ENCODE measurements around the gene HMX1. TPM values are rescaled to one million over a fixed set of nuclear protein-coding genes. Genes with fewer than 3 reads are reported as not detected.

HMX1 gene
- total RNA-seq, 2 experiments from 2014 or later, result not detected

DNA sequence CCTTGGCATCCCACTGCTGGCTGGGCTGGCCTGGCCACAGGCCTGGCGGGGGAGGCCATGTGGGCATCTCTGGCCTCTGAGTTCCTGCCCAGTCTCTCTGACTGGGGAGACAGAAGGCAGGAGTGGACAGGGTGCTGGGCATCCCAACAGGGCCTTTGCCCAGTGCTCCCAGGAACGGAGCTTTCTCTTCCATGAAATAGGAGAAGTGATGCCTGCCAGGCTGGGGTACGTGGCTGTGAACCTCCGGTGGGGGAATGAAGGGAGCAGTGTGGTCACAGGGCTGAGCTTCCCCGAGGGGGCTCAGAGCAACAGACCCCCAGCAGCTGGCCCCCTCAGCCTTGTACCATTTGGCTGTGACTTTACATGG is 40.4 kb upstream of the HMX1 start:
- no peaks in the 10 kb centered on the region for H3K36me3 ChIP-seq (ENCODE audit: insufficient read depth, low read length)
- no TSS peak for BruUV-seq (replicated peaks)
- no peaks in the 10 kb centered on the region for H3K9me2 ChIP-seq (ENCODE audit: insufficient read depth, low read length)
- no peak for TF ChIP-seq EZH2phosphoT487 (IDR thresholded peaks at IDR 0.05; ENCODE audit: borderline replicate concordance, low read depth, low read length)
- TF ChIP-seq, protein P1, sequence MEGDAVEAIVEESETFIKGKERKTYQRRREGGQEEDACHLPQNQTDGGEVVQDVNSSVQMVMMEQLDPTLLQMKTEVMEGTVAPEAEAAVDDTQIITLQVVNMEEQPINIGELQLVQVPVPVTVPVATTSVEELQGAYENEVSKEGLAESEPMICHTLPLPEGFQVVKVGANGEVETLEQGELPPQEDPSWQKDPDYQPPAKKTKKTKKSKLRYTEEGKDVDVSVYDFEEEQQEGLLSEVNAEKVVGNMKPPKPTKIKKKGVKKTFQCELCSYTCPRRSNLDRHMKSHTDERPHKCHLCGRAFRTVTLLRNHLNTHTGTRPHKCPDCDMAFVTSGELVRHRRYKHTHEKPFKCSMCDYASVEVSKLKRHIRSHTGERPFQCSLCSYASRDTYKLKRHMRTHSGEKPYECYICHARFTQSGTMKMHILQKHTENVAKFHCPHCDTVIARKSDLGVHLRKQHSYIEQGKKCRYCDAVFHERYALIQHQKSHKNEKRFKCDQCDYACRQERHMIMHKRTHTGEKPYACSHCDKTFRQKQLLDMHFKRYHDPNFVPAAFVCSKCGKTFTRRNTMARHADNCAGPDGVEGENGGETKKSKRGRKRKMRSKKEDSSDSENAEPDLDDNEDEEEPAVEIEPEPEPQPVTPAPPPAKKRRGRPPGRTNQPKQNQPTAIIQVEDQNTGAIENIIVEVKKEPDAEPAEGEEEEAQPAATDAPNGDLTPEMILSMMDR (conservative IDR thresholded peaks at IDR 0.05; ENCODE audit: low read length), result no peak
- no peak overlapping the region for H3K4me2 ChIP-seq (ENCODE audit: low read length)
- POLR2A ChIA-PET, result no interaction called here
- no peaks in the 10 kb centered on the region for H3K9me3 ChIP-seq (ENCODE audit: low read length)
- DNase-seq (ENCODE audit: low spot score), result no peak
- H3K27ac ChIP-seq (ENCODE audit: low read depth, low read length, poor library complexity, severe bottlenecking), result no peak overlapping the region
- H3K79me2 ChIP-seq (ENCODE audit: insufficient read depth, low read depth, low read length), result no peaks in the 10 kb centered on the region
- H3K4me3 ChIP-seq (ENCODE audit: low read depth, low read length, poor library complexity, severe bottlenecking), result no peak overlapping the region
- H2AFZ ChIP-seq (ENCODE audit: low read length), result no peak overlapping the region
- H3K4me1 ChIP-seq (ENCODE audit: insufficient read depth, low read length, poor library complexity, severe bottlenecking), result no peaks in the 10 kb centered on the region
- CTCF ChIA-PET (ENCODE audit: unreplicated experiment), result interaction anchor here (0.6 kb wide), 1 partner anchor 1497 kb away, joined by 3 read pairs; no protein-coding TSS in a partner anchor
- no peaks in the 10 kb centered on the region for H4K20me1 ChIP-seq (ENCODE audit: insufficient read depth, low read length)
- intact Hi-C loops (cut with micrococcal nuclease; ENCODE audit: unreplicated experiment), result loop anchor here (10.0 kb wide), 1 partner anchor 237 kb away; no protein-coding TSS in a partner anchor

DNA sequence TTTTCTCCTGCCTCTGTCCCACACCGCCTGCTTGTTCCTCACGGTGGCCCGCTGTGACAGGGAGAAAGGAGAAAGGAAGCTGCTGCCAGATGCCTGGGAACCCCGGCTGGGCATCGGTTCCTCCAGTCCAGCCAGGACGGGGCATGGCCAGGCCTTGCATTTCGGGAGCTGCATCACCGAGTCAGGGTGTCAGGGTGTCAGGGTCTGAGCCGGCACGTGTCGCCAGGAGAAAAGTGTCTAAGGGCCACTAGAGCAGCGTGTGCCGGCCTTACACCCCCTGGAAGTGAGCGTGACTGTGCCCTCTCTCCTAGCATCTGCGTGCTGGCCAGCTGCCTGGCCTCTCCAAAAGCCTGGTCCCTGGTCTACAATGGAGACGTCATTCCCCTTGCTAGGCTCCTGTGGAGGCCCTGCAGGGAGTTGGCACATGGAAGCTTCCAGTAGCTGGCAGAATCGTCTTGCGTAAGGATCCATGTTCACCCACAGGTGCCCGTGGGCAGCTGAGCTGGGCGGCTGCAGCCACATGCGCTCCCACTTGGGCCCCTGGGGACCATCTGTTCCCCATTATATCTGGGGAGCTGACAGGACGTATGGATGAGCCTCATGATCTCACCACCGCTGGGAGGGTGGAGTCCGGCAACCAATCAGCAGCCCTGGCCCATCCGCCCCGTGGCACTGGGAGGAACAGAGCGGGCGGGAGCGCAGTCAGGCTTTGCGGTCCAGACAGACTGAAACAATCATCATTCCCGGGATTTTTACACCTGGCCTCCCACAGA is 39.9 kb upstream of the HMX1 start:
- no peak for DNase-seq (ENCODE audit: low spot score)
- intact Hi-C loops (cut with micrococcal nuclease; ENCODE audit: unreplicated experiment), result loop anchor here (10.0 kb wide), 1 partner anchor 237 kb away; no protein-coding TSS in a partner anchor

More for the DNA sequence above, 39.9 kb upstream of the HMX1 start:
- no peaks in the 10 kb centered on the region for H3K9me3 ChIP-seq (ENCODE audit: low read length)
- no peak overlapping the region for H3K27ac ChIP-seq (ENCODE audit: low read depth, low read length, poor library complexity, severe bottlenecking)
- BruUV-seq (replicated peaks), result no TSS peak
- CTCF ChIA-PET (ENCODE audit: unreplicated experiment), result interaction anchor here (0.6 kb wide), 1 partner anchor 1497 kb away, joined by 3 read pairs; no protein-coding TSS in a partner anchor
- H2AFZ ChIP-seq (ENCODE audit: low read length), result no peak overlapping the region
- no peaks in the 10 kb centered on the region for H3K9me2 ChIP-seq (ENCODE audit: insufficient read depth, low read length)
- no peaks in the 10 kb centered on the region for H3K79me2 ChIP-seq (ENCODE audit: insufficient read depth, low read depth, low read length)
- POLR2A ChIA-PET, result interaction anchor here (0.7 kb wide), 1 partner anchor 1624 kb away, joined by 5 read pairs; no protein-coding TSS in a partner anchor
- TF ChIP-seq, protein P1 (conservative IDR thresholded peaks at IDR 0.05; ENCODE audit: low read length), result no peak
- TF ChIP-seq EZH2phosphoT487 (IDR thresholded peaks at IDR 0.05; ENCODE audit: borderline replicate concordance, low read depth, low read length), result no peak
- H3K4me3 ChIP-seq (ENCODE audit: low read depth, low read length, poor library complexity, severe bottlenecking), result no peak overlapping the region
- no peak overlapping the region for H3K4me2 ChIP-seq (ENCODE audit: low read length)
- no peaks in the 10 kb centered on the region for H3K4me1 ChIP-seq (ENCODE audit: insufficient read depth, low read length, poor library complexity, severe bottlenecking)
- H4K20me1 ChIP-seq (ENCODE audit: insufficient read depth, low read length), result no peaks in the 10 kb centered on the region
- no peaks in the 10 kb centered on the region for H3K36me3 ChIP-seq (ENCODE audit: insufficient read depth, low read length)
